ENCODE data around the gene PNMA8B. TPM values are rescaled to one million over a fixed set of nuclear protein-coding genes. Genes with fewer than 3 reads are reported as not detected.

Gene PNMA8B
- total RNA-seq, 2 experiments from 2014 or later: 0.05 TPM; not detected in 1

DNA sequence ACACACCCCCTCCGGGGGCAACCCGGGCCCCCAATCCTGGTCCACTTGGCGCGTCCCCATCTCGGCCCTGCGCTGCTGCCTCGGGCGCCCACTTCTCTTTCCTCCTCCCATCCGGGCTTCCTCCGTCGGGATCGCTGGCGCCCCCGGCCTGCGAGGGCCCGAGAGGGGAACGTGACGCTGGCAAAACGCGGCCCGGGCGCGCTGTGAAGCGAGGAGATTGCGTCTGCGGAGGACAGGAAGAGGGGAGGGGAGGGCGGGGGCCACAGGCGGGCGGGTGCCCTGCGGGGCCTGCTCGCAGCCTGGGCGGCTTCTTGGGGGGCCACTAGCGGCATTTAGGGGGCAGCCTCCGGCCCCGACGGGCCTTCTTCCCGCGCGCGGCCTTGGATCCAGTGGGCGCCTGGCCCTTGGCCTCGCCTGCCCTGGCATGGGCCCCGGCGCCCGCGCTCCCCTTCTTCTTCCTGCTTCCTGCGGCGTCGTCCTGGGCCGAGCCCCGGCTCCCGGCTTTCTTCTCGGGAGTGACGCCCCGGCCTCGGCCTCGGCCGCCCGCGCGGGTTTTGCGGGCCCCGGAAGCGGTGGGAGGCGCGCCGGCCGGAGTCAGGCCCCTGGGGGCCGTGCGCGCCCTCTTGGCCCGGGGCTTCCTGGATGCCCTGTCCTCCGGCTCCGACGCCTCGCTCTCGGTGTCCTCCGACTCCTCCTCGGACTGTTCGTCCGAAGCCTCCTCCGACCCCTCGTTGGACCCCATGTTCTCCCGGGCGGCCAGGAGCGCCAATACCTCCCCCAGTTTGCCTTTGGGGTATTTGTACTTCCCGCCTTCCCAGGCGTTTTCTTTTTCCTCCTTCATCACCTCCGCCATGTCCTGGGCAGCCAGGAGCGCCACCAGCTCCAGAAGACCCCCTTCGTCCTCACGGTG, 2.2 kb downstream of the PNMA8B start:
- H3K4me1 Mint-ChIP-seq (ENCODE audit: low read depth): peaks cover 21% of the 10 kb centered on the region
- H3K27me3 Mint-ChIP-seq (ENCODE audit: low read depth): peaks cover 66% of the 10 kb centered on the region
- H3K27ac Mint-ChIP-seq: no peak overlapping the region

DNA sequence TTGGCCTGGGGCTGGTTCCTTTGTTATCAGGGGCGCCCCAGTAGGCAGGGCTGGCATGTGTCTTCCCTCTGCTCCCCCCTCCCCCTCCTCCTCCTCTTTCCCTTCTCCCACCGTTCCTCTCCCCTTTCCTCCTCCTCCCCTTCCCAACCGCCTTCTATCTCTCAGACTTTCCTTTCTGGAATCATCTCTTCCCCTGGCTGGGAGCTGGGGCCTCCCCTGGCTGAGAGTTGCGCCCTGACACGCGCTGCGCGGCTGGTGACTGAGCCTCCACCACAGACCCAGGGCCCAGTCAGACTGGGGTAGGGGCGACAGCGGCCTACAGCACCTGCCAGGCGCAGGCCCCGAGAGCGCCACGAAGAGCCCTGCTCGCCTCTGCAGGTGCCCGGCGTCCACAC, 2.8 kb downstream of the PNMA8B start:
- ATAC-seq: no peak
- Mint-ChIP-seq H3K27ac (no peak overlapping the region), H3K9me3 (ENCODE audit: insufficient read depth) (no peaks in the 10 kb centered on the region), H3K36me3 (ENCODE audit: low read depth) (no peaks in the 10 kb centered on the region), H3K4me1 (ENCODE audit: low read depth) (peaks cover 22% of the 10 kb centered on the region), H3K27me3 (ENCODE audit: low read depth) (peaks cover 69% of the 10 kb centered on the region), H3K4me3 (no peak overlapping the region)
- ChIA-PET POLR2A (no interaction called here), CTCF (interaction anchor here (1.6 kb wide), 1 partner anchor 97 kb away, joined by 4 read pairs; no protein-coding TSS in a partner anchor)
- no peak for DNase-seq

More for the DNA sequence above, 2.2 kb downstream of the PNMA8B start:
- DNase-seq (peak; percentile 48), ATAC-seq (peak; percentile 37)
- Mint-ChIP-seq H3K9me3 (ENCODE audit: insufficient read depth) (no peaks in the 10 kb centered on the region), H3K4me3 (peak overlapping the region; percentile 61), H3K36me3 (ENCODE audit: low read depth) (no peaks in the 10 kb centered on the region)
- POLR2A ChIA-PET: no interaction called here
- CTCF ChIA-PET: no interaction called here

DNA sequence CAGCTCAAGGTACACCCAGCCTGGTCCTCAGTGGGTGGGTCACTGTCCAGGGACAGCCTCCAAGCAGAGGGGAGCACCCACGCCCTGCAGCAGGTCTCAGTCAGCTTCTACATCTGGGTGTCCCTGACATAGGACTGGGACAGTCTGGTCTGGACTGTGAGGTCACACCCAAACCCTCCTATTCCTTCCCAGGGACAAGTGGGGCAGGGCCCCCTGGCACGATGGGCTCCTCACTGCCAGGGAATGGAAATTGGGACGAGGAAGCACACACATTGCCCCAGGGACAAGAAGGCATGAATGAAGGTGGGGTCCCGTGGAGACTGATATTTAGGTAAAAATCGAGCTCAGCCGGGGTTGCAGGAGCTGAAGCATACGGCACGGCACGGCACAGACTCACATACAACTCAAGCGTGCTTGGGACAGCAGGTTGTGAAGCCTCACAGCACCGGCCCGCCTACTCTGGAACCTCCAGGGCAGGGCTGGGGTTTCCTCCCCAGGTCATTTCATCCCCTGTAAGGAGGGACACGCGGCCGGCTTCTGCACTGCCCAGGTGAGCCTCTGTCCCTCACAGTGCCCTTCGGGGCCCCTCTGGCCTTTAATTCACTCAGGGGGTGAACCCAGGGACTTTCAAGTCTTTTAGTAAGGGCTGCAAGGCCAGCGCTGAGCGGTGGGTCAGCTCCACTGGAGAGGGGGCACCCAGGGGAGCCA, 3.5 kb downstream of the PNMA8B start:
- Mint-ChIP-seq H3K4me1 (ENCODE audit: low read depth) (peaks cover 24% of the 10 kb centered on the region), H3K27ac (no peak overlapping the region), H3K4me3 (no peak overlapping the region), H3K36me3 (ENCODE audit: low read depth) (no peaks in the 10 kb centered on the region), H3K27me3 (ENCODE audit: low read depth) (peaks cover 71% of the 10 kb centered on the region), H3K9me3 (ENCODE audit: insufficient read depth) (no peaks in the 10 kb centered on the region)
- ChIA-PET CTCF (interaction anchor here (1.3 to 1.6 kb wide), 3 partner anchors 22 to 96 kb away, joined by 3 to 4 read pairs (median 4); no protein-coding TSS in a partner anchor), POLR2A (no interaction called here)
- ATAC-seq: no peak
- DNase-seq: no peak

DNA sequence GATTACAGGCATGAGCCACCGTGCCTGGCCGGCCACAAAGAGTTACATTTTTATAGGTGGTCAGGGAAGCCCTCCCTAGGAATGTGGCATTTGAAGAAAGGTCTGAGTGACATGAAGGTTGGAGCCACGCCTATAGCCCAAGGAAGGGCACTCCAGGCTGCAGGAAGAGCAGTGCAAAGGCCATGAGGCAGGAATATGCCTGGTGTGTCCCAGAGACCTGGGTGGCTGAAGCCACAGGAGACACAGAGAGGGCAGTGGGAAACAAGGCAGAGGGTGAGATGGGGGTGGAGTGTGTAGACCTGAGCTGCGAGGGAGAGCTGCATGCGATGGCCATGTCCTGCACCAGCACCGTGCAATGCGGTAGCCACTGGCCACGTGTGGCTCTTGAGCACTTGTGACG, 4.9 kb downstream of the PNMA8B start:
- no peak for ATAC-seq
- peaks cover 23% of the 10 kb centered on the region for H3K4me1 Mint-ChIP-seq (ENCODE audit: low read depth)
- CTCF ChIA-PET: interaction anchor here (0.6 to 1.2 kb wide), 5 partner anchors 23 to 210 kb away, joined by 3 to 4 read pairs (median 3); no protein-coding TSS in a partner anchor
- H3K27ac Mint-ChIP-seq: no peak overlapping the region
- no peak for DNase-seq
- no peak overlapping the region for H3K4me3 Mint-ChIP-seq
- peaks cover 67% of the 10 kb centered on the region for H3K27me3 Mint-ChIP-seq (ENCODE audit: low read depth)
- no peaks in the 10 kb centered on the region for H3K9me3 Mint-ChIP-seq (ENCODE audit: insufficient read depth)
- no peaks in the 10 kb centered on the region for H3K36me3 Mint-ChIP-seq (ENCODE audit: low read depth)
- POLR2A ChIA-PET: no interaction called here

DNA sequence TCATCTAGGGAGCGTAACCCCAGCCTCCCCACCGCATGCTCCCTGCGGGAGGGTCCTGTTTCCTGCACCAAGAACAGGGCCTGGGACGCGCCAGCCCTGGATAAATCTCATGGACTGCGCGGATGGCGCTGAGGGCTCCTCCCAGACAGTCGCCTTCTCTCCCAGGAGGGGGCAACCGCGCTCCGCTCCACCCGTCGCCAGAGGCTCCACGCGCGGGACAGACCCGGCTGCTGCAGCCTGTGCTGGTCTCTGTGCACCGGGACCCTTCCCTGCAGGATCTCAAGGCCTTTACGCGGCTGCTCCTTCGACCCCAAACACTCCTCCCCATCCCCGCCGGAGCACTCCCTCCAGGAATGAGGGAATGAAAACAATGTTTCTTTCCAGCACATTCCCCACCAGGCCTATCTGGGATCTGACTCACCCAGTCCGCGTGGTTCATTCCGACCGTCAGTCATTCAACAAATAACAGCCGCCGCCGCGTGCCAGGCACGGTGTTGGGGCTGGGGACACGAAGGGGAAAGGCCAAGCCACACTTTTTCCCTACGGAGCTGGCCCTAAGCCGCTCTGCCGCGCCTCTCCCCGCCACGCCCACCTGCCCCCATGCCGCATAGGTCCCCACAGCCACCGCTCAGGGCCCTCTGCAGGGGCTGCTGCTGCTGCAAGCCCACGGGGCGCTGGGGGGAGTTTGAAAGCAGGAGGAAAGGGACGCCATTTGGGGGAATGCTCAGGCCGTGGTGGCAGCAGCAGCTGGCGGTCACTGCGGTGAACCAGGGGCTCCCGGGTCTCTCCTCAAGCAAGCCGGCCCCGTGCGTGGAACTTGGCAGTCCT, 6.0 kb downstream of the PNMA8B start:
- Mint-ChIP-seq H3K4me3 (no peak overlapping the region), H3K27ac (no peak overlapping the region), H3K9me3 (ENCODE audit: insufficient read depth) (no peaks in the 10 kb centered on the region), H3K4me1 (ENCODE audit: low read depth) (peaks cover 22% of the 10 kb centered on the region), H3K36me3 (ENCODE audit: low read depth) (no peaks in the 10 kb centered on the region), H3K27me3 (ENCODE audit: low read depth) (peaks cover 63% of the 10 kb centered on the region)
- POLR2A ChIA-PET: no interaction called here
- ATAC-seq (no peak), DNase-seq (no peak)
- CTCF ChIA-PET: interaction anchor here (0.8 to 2.8 kb wide), 5 partner anchors 24 to 209 kb away, joined by 3 to 20 read pairs (median 4); no protein-coding TSS in a partner anchor

DNA sequence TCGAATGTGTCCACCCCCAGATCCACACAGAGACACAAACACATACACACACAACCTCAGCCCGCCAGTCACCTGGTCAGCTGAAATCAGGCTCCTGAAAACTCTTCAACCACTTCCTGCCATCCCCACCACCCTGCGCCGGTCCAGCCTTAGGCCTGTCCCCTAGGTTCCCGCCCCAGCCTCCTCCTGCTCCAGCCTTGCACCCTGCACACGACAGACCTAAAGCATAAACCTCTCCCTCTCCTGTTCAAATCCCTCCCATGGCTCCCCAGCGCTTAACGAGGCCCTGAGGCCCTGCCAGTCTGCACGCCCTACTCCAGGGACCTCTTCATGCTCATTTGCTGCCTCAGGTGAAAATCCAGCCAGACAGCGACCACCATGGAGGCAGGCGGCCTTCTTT, 7.1 kb downstream of the PNMA8B start:
- ChIA-PET CTCF (interaction anchor here (0.9 to 2.8 kb wide), 6 partner anchors 83 to 208 kb away, joined by 3 to 23 read pairs (median 16); partner anchors contain the start of gene PPP5C), POLR2A (no interaction called here)
- Mint-ChIP-seq H3K9me3 (ENCODE audit: insufficient read depth) (no peaks in the 10 kb centered on the region), H3K27ac (no peak overlapping the region), H3K36me3 (ENCODE audit: low read depth) (no peaks in the 10 kb centered on the region), H3K4me3 (no peak overlapping the region), H3K4me1 (ENCODE audit: low read depth) (peaks cover 12% of the 10 kb centered on the region), H3K27me3 (ENCODE audit: low read depth) (peaks cover 57% of the 10 kb centered on the region)
- ATAC-seq (no peak), DNase-seq (no peak)

DNA sequence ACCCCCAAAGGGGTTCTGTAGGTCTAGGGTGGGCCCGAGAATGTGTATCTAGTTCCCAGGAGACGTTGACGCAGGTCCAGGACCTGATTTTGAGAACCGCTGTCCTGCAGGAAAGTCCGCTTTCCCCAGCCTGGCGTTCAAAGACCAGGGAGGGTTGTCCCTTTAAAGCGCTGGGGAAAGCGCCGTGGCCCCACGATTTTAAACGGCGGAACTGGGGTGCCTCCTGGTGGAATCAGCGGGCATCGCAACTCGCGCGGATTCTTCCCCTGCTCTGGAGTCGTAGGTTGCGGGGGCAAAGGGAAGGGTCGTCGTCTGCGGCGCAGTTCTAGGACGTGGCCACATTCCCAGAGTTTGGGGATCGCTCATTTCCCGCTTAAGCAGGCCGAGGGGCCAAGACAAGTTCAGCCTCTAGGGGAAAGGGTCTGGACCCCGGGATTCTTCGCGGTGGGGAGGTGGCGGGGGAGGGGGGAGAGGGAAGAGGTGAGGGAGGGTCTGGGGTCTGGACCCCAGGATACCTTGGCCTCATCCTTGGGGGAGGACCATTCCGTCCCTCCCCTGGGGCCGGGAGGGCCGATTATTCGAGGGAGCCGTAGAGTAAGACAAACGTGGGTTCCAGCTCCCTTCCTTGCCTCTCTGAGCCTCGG, 7.7 kb downstream of the PNMA8B start:
- Mint-ChIP-seq H3K36me3 (ENCODE audit: low read depth) (no peaks in the 10 kb centered on the region), H3K4me3 (no peak overlapping the region), H3K27me3 (ENCODE audit: low read depth) (peaks cover 55% of the 10 kb centered on the region), H3K9me3 (ENCODE audit: insufficient read depth) (no peaks in the 10 kb centered on the region), H3K27ac (no peak overlapping the region), H3K4me1 (ENCODE audit: low read depth) (peaks cover 9% of the 10 kb centered on the region)
- CTCF ChIA-PET: interaction anchor here (0.6 to 2.8 kb wide), 10 partner anchors 14 to 208 kb away, joined by 3 to 23 read pairs (median 4); partner anchors contain the start of gene PPP5C
- DNase-seq (peak; percentile 82), ATAC-seq (peak; percentile 78)
- POLR2A ChIA-PET: interaction anchor here (0.6 kb wide), 1 partner anchor 86 kb away, joined by 6 read pairs; no protein-coding TSS in a partner anchor

DNA sequence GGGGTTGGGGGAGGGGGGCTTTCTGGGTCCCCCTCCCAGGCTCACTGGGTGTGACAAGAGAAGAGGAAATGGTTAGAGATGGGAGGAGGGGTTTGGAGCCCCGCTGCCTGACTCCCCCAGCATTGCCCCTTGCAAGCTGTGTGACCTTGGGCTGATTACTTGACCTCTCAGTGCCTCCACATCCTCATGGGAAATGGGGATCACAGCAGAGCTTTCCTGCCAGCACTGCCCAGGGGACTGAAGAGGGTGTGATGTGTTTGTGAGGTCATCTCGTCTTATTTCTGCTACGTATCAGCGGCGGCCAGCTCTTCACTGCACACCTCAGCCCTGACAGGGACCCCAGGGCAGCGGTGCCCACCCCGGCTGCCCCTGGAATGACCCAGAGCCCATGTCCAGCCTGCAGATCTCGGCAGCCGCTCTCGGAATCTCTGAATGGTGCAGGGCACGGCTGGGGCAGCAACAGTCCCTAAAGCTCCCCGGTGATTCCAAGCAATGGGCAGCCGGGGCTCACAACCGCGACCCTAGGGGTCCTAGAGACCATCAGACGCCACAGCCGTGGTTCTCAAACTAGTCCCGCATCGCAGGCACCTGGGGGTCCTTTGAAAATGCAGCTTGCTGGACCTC, 8.4 kb downstream of the PNMA8B start:
- POLR2A ChIA-PET: interaction anchor here (0.6 kb wide), 1 partner anchor 86 kb away, joined by 6 read pairs; no protein-coding TSS in a partner anchor
- no peaks in the 10 kb centered on the region for H3K9me3 Mint-ChIP-seq (ENCODE audit: insufficient read depth)
- H3K36me3 Mint-ChIP-seq (ENCODE audit: low read depth): no peaks in the 10 kb centered on the region
- CTCF ChIA-PET: interaction anchor here (0.6 to 2.8 kb wide), 10 partner anchors 13 to 207 kb away, joined by 3 to 23 read pairs (median 4); partner anchors contain the start of gene PPP5C
- peaks cover 7% of the 10 kb centered on the region for H3K4me1 Mint-ChIP-seq (ENCODE audit: low read depth)
- ATAC-seq: no peak
- H3K27me3 Mint-ChIP-seq (ENCODE audit: low read depth): peaks cover 56% of the 10 kb centered on the region
- DNase-seq: no peak
- no peak overlapping the region for H3K4me3 Mint-ChIP-seq
- no peak overlapping the region for H3K27ac Mint-ChIP-seq

DNA sequence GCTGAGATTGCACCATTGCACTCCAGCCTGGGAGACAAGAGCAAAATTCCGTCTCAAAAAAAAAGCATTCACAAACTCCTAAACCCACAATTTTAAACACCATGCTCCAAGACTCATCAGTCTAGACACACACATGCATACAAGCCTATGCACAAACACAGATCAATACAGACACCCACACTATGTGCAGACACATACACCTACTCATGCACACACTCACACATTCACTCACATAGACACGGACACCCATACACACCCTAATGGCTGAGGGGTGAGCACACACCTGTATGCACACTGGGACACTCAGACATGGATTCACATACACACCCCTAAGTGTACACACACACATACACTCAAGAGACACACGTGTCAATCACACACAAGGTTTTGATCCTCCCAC, 9.3 kb downstream of the PNMA8B start:
- Mint-ChIP-seq H3K4me3 (no peak overlapping the region), H3K4me1 (ENCODE audit: low read depth) (peaks cover 7% of the 10 kb centered on the region), H3K36me3 (ENCODE audit: low read depth) (no peaks in the 10 kb centered on the region), H3K27ac (no peak overlapping the region), H3K27me3 (ENCODE audit: low read depth) (peaks cover 47% of the 10 kb centered on the region), H3K9me3 (ENCODE audit: insufficient read depth) (no peaks in the 10 kb centered on the region)
- DNase-seq (no peak), ATAC-seq (no peak)
- ChIA-PET POLR2A (no interaction called here), CTCF (no interaction called here)

DNA sequence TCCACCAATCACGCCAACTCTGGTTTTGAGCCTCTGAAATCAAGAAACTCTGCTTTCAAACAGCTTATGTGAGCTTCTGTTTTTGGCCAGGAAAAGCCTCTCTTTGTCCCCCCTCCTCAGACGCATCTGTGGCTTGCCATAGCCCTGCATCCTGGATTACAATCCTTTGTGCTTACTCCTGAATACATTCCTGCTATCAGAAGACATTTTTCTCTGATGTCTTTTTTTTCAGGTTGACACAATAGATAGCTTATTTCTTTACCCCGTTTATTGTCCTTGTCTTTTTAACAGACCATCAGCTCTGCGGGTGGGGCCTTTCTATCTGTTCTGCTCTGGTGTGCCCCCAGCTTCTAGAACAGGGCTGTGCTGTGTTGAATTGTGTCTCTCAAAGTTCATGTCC, 11.0 kb downstream of the PNMA8B start:
- Mint-ChIP-seq H3K9me3 (ENCODE audit: insufficient read depth) (no peaks in the 10 kb centered on the region), H3K4me1 (ENCODE audit: low read depth) (peaks cover 4% of the 10 kb centered on the region), H3K36me3 (ENCODE audit: low read depth) (no peaks in the 10 kb centered on the region), H3K4me3 (no peak overlapping the region), H3K27me3 (ENCODE audit: low read depth) (peaks cover 37% of the 10 kb centered on the region), H3K27ac (no peak overlapping the region)
- ChIA-PET CTCF (interaction anchor here (0.8 to 2.1 kb wide), 4 partner anchors 27 to 89 kb away, joined by 3 to 7 read pairs (median 4); no protein-coding TSS in a partner anchor), POLR2A (interaction anchor here (0.7 kb wide), 1 partner anchor 110 kb away, joined by 4 read pairs; no protein-coding TSS in a partner anchor)
- no peak for DNase-seq
- ATAC-seq: no peak
